Fibroblast of villous mesenchyme (primary cell): ENCODE results near the gene NR2F1. TPM values are rescaled to one million over a fixed set of nuclear protein-coding genes. Genes with fewer than 3 reads are reported as not detected.

Experiments
- DNase-seq: peaks from one replicate; pipeline ENCODE4 v3.0.0-alpha.2; 2010; ENCODE audit warnings: low read depth
- H3K4me3 ChIP-seq: 2 replicates; pipeline ENCODE4 v1.5.1; 2011; ENCODE audit warnings: low read depth, mild to moderate bottlenecking, low read length
- total RNA-seq: library from RNA; depleted of rRNA; stranded (reverse); fragments of >200 nt; gene quantifications from 2 replicates; pipeline ENCODE4 v1.2.3, GENCODE V29; 2012
- TF ChIP-seq, protein P1 (sequence below): IDR thresholded peaks from 2 replicates; pipeline ENCODE4 v1.5.1; 2012; ENCODE audit warnings: low read depth, mild to moderate bottlenecking, low read length; ENCODE audit not compliant: insufficient read depth

The NR2F1 gene
- total RNA-seq, 1 donor, result 29.8 TPM

- peak overlapping the region; percentile 92 for H3K4me3 ChIP-seq
- TF ChIP-seq, protein P1, sequence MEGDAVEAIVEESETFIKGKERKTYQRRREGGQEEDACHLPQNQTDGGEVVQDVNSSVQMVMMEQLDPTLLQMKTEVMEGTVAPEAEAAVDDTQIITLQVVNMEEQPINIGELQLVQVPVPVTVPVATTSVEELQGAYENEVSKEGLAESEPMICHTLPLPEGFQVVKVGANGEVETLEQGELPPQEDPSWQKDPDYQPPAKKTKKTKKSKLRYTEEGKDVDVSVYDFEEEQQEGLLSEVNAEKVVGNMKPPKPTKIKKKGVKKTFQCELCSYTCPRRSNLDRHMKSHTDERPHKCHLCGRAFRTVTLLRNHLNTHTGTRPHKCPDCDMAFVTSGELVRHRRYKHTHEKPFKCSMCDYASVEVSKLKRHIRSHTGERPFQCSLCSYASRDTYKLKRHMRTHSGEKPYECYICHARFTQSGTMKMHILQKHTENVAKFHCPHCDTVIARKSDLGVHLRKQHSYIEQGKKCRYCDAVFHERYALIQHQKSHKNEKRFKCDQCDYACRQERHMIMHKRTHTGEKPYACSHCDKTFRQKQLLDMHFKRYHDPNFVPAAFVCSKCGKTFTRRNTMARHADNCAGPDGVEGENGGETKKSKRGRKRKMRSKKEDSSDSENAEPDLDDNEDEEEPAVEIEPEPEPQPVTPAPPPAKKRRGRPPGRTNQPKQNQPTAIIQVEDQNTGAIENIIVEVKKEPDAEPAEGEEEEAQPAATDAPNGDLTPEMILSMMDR, result no peak
- DNase-seq, result peak; percentile 71
Measured at GRCh38 chr5:93588352-93589151, 5.5 kb downstream of the NR2F1 start.

- no peak for DNase-seq
- peak overlapping the region; percentile 92 for H3K4me3 ChIP-seq
- TF ChIP-seq, protein P1, result no peak
Measured at GRCh38 chr5:93589152-93589828, 6.3 kb downstream of the NR2F1 start.

- H3K4me3 ChIP-seq, result peak overlapping the region; percentile 92
- TF ChIP-seq, protein P1, result no peak
- DNase-seq, result no peak
Measured at GRCh38 chr5:93589829-93590215, 6.8 kb downstream of the NR2F1 start.

- TF ChIP-seq, protein P1, result no peak
- no peak for DNase-seq
- H3K4me3 ChIP-seq, result peak overlapping the region; percentile 92
Measured at GRCh38 chr5:93590493-93590892, 7.5 kb downstream of the NR2F1 start.

DNA sequence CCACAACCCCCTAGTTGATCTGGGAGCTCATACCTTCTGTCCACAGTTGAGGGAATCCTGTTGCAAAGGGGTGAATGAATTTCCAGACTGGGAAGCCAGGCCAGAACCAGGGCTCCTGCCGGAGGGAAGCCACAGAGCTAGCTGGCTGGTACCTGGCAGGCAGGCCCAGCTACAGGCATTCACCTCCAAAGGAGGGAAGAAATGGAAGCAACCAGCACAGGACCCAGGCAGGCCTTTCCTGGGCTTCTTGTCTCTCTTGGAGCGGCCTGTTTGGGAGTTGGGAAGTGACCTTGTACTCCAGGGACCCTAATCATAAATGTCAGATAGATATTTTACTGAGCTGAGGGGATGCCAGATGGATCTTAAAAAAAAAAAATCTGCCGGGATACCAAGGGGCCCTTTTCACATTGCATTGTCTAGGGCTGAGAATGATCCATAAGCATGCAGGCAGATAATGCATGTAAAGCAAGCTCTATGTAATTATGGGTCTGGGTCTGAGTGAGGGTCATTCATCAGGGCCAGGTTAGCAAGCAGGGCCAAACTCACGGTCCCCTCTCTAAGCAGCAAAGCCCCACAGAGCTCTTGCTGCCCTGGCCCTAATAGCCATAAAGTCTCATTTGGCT lies 8.4 kb downstream of the NR2F1 start:
- H3K4me3 ChIP-seq, result peak overlapping the region; percentile 92
- TF ChIP-seq, protein P1, result no peak
- DNase-seq, result no peak

GRCh38 chr5:93592883-93593282 lies 9.9 kb downstream of the NR2F1 start:
- DNase-seq, result no peak
- TF ChIP-seq, protein P1, result no peak
- H3K4me3 ChIP-seq, result peak overlapping the region; percentile 2
